GM21390 (cell line): Measurements from ENCODE around the gene CHKA.

Source experiments
- ATAC-seq: cut with Tn5 transposase; IDR thresholded peaks from one replicate; pipeline ENCODE4 v1.9.1; 2021; ENCODE audit not compliant: unreplicated experiment

The CHKA gene

GRCh38 chr11:68033708-68034045, 87.5 kb downstream of the CHKA start:
- ATAC-seq, result no peak

GRCh38 chr11:68032997-68033707, 88.0 kb downstream of the CHKA start:
- no peak for ATAC-seq

DNA sequence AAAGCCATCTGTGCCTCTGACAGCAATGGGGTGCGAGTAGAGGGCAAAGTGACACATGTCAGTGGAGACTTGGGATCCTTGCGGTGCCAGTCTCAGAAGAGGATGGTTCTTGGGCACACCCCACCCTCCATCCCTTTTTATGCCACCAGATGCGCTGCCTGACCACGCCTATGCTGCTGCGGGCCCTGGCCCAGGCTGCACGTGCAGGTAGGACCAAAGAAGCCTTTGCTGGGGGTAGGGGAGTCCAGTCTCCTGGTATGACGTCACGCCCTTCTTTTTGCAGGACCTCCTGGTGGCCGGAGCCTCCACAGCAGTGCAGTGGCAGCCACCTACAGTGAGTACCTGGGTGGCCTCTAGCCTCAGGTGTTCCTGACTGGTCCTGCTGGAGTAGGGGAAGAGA, 89.2 kb downstream of the CHKA start:
- no peak for ATAC-seq

- ATAC-seq, result no peak
Observed at GRCh38 chr11:68031144-68031464, 90.1 kb downstream of the CHKA start.

- peak; percentile 95 for ATAC-seq
Observed at GRCh38 chr11:68030318-68031143, 90.7 kb downstream of the CHKA start, which contains the start of gene NDUFS8. NDUFS8 (plus strand) TSS chr11:68030681; CDS start chr11:68032152, 1,471 bp downstream.

DNA sequence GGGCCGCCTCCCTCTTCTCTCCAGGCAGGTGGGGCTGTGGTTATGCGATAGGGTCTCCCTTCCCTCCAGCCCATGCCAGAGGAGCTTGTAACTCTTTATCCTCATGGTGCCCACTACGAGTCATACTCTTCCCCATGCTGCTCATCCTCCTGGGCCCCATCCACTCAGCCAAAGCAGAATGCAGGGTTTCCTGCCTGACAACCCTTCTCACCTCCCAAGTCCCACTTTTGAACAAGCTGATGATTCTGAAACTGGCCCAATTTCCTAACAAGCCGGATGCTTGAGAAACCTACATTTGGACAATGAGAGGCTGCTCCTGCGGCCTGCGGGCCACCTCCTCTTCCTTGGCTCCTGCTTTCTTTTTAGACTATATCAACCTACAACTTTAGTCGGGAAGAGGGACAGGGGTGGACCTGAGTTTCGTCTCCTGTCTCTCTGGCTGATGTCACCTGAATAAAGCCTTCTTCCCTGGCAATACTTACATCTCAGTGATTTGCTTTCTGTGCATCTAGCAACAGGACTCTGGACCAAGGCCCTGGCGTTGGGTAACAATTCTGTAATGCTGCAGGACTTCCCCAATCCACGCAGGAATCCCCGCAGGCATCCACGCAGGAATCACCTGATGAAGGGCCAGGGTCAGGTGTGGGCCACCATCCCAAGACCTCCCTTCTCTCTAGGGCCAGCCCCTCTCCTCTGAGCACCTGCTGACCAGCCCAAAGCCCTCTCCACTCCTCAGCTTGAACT, 92.2 kb downstream of the CHKA start:
- no peak for ATAC-seq

DNA sequence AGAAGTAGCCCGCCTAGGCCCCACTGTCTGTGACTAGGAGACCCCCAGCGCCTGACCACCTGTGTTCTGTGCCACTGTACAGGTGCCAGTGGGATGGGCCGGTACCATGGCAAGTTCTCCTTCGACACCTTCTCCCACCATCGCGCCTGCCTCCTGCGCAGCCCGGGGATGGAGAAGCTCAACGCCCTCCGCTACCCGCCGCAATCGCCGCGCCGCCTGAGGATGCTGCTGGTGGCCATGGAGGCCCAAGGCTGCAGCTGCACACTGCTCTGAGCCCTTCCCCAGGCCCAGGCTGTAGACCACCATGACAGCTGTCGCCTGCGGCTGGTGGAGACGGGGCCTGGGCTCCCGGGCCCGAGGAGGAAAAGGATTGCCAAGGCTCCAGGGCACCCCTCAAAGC, 93.5 kb downstream of the CHKA start:
- no peak for ATAC-seq

- ATAC-seq, result no peak
Observed at GRCh38 chr11:68026391-68027105, 94.6 kb downstream of the CHKA start.

DNA sequence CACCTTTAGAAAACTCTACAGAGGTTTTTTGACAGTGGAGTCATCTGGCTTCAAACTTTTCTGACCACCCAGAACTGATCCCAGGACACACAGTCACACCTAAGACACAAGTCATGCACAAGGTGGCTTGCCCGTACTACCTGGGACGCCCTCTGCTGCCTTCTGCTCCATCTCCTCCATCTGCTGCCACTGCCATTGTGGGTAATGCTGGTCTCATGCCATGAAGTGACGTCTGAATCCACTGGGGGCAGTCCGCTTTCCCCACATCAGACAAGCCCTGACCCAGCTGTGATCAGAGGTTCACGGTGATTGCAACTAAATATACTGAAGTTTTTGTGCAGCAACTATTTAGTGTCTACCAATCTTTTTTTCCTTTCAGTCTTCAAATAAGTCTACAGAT, 96.1 kb downstream of the CHKA start:
- no peak for ATAC-seq

DNA sequence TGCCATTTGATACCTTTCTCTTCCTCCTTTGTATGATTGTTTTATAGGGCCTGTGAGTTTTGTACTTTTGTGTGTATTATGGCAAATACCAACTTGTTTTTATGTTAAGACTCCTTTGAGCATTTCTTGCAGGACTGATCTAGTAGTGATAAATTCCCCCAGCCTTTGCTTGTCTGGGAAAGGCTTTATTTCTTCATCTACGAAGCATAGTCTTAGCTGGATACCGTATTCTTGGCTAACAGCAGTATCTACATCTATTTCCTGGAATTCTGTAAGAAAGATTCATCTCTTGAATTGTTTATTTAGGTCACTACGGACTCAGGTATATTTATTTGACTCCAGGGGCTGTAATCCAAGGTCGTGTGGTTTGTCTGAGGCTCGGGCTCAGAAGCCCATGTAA, 96.7 kb downstream of the CHKA start:
- ATAC-seq, result no peak

GRCh38 chr11:68022531-68022930, 98.7 kb downstream of the CHKA start:
- no peak for ATAC-seq

- ATAC-seq, result no peak
Observed at GRCh38 chr11:68021167-68021787, 99.9 kb downstream of the CHKA start.

GRCh38 chr11:68020575-68020974, 100.6 kb downstream of the CHKA start:
- ATAC-seq, result no peak

GRCh38 chr11:68019486-68019885, 101.7 kb downstream of the CHKA start:
- no peak for ATAC-seq

DNA sequence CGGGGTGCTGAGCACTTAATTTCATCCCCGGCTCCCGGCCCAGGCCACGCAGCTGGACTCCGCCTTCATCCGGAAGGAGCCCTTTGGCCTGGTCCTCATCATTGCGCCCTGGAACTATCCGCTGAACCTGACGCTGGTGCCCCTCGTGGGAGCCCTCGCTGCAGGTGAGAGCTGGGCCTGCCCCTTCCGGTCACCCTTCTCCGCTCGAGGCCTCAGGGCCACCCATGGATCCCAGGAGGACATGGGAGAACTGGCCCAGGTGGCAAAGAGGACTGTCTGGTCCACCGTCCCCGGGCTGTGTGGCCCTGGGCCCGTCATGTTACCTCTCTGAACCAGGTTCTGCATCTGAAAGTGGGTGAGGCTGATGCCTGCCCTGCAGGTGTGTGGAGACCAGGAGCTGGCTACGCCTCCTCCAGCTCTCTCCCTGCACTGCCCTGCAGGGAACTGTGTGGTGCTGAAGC, 102.4 kb downstream of the CHKA start:
- no peak for ATAC-seq

- no peak for ATAC-seq
Observed at GRCh38 chr11:68017980-68018729, 103.0 kb downstream of the CHKA start.

- ATAC-seq, result no peak
Observed at GRCh38 chr11:68016904-68017817, 104.0 kb downstream of the CHKA start.

GRCh38 chr11:68016161-68016903, 104.9 kb downstream of the CHKA start:
- ATAC-seq, result no peak
